IMR-90 (cell line): ENCODE data around the gene CKAP4. TPM values are rescaled to one million over a fixed set of nuclear protein-coding genes. Genes with fewer than 3 reads are reported as not detected.
A peak's percentile ranks its signal among the peaks of the same experiment; 100 is the strongest.

ENCODE experiments used
- ATAC-seq: fragments of 200-7000 bp; cut with Tn5 transposase; 2 replicates; pipeline ENCODE4 v1.9.1; 2020; ENCODE audit warnings: low read depth, mild to moderate bottlenecking, moderate library complexity
- BruUV-seq: library from RNA; stranded (reverse); fragments of 400-500 nt; replicated peaks from 2 replicates; lab custom pipeline; 2021; lab: Mats Ljungman, UMichigan
- CTCF ChIA-PET: fragments of 300-600 bp; formaldehyde crosslinking; extraction: SDS; loops from one replicate; lab custom pipeline; 2021; ENCODE audit warnings: antibody characterized with exemption; lab: Yijun Ruan, JAX
- POLR2A ChIA-PET: fragments of 300-600 bp; sonication (Branson Sonifier 250); formaldehyde crosslinking; loops from one replicate; lab custom pipeline; 2022; ENCODE audit warnings: antibody characterized with exemption; ENCODE audit not compliant: unreplicated experiment; lab: Charles Lee
- DNase-seq: peaks from one replicate; pipeline ENCODE4 v3.0.0; 2013
- H2AFZ ChIP-seq: replicated peaks from 2 replicates; pipeline ENCODE3; 2013; ENCODE audit warnings: low read length, mild to moderate bottlenecking; ENCODE audit not compliant: poor library complexity
- H2AK5ac ChIP-seq: 2 replicates; pipeline ENCODE4 v1.6.1; 2013; ENCODE audit warnings: low read depth, low read length, inconsistent platforms
- H2AK9ac ChIP-seq: replicated peaks from 2 replicates; pipeline ENCODE3; 2013; ENCODE audit warnings: mild to moderate bottlenecking, low read depth, low read length, moderate library complexity; ENCODE audit not compliant: poor library complexity
- H2BK120ac ChIP-seq: 2 replicates; pipeline ENCODE4 v1.6.1; 2013; ENCODE audit warnings: low read depth, low read length, inconsistent platforms
- H2BK15ac ChIP-seq: 3 replicates; pipeline ENCODE4 v1.6.1; 2013; ENCODE audit warnings: low read depth, low read length, inconsistent platforms
- H2BK20ac ChIP-seq: 2 replicates; pipeline ENCODE4 v1.6.1; 2013; ENCODE audit warnings: low read depth, mild to moderate bottlenecking, inconsistent platforms, low read length, moderate library complexity
- H2BK5ac ChIP-seq: 2 replicates; pipeline ENCODE4 v1.6.1; 2013; ENCODE audit warnings: mild to moderate bottlenecking, low read depth, low read length, inconsistent platforms; ENCODE audit not compliant: poor library complexity, severe bottlenecking
- H3K14ac ChIP-seq: replicated peaks from 2 replicates; pipeline ENCODE4 v1.6.1; 2013; ENCODE audit warnings: low read depth, low read length, inconsistent platforms
- H3K18ac ChIP-seq: 2 replicates; pipeline ENCODE4 v1.6.1; 2013; ENCODE audit warnings: low read depth, low read length, control low read depth
- H3K23ac ChIP-seq: 2 replicates; pipeline ENCODE4 v1.6.1; 2013; ENCODE audit warnings: low read depth, low read length, inconsistent platforms
- H3K27ac ChIP-seq: 2 replicates; pipeline ENCODE4 v1.5.1; 2013; ENCODE audit warnings: mild to moderate bottlenecking, control low read depth, low read length; ENCODE audit not compliant: insufficient read depth
- H3K27me3 ChIP-seq: 2 replicates; pipeline ENCODE4 v1.6.1; 2013; ENCODE audit warnings: low read length; ENCODE audit not compliant: control insufficient read depth, insufficient read depth
- H3K36me3 ChIP-seq: 2 replicates; pipeline ENCODE4 v1.6.1; 2013; ENCODE audit warnings: low read length, mixed read lengths; ENCODE audit not compliant: control insufficient read depth, insufficient read depth
- H3K4ac ChIP-seq: 2 replicates; pipeline ENCODE4 v1.6.1; 2013; ENCODE audit warnings: low read depth, low read length, inconsistent platforms
- H3K4me1 ChIP-seq: 2 replicates; pipeline ENCODE4 v1.6.1; 2013; ENCODE audit warnings: low read length, mixed read lengths; ENCODE audit not compliant: control insufficient read depth, insufficient read depth
- H3K4me2 ChIP-seq: 2 replicates; pipeline ENCODE4 v1.6.1; 2013; ENCODE audit warnings: low read depth, mild to moderate bottlenecking, control low read depth, low read length, moderate library complexity
- H3K4me3 ChIP-seq: 2 replicates; pipeline ENCODE4 v1.5.1; 2013; ENCODE audit warnings: low read depth, mild to moderate bottlenecking, control low read depth, low read length, moderate library complexity; ENCODE audit not compliant: insufficient read depth
- H3K56ac ChIP-seq: 2 replicates; pipeline ENCODE4 v1.6.1; 2013; ENCODE audit warnings: low read length, inconsistent platforms; ENCODE audit not compliant: insufficient read depth; ENCODE audit errors: extremely low read depth
- H3K79me1 ChIP-seq, 2 experiments: 2 replicates each; pipeline ENCODE4 v1.6.1; 2013; ENCODE audit warnings: low read length in 2 of 2, inconsistent platforms in 1 of 2, low read depth in 1 of 2
- H3K9ac ChIP-seq: 2 replicates; pipeline ENCODE4 v1.6.1; 2013; ENCODE audit warnings: low read depth, low read length, control low read depth
- H3K9me1 ChIP-seq: 2 replicates; pipeline ENCODE4 v1.6.1; 2013; ENCODE audit warnings: low read length, inconsistent platforms; ENCODE audit not compliant: insufficient read depth
- H3K9me3 ChIP-seq: 2 replicates; pipeline ENCODE4 v1.6.1; 2013; ENCODE audit warnings: low read length; ENCODE audit not compliant: control insufficient read depth, insufficient read depth
- H4K20me1 ChIP-seq: 2 replicates; pipeline ENCODE4 v1.6.1; 2013; ENCODE audit warnings: low read length, inconsistent platforms; ENCODE audit not compliant: insufficient read depth
- H4K5ac ChIP-seq: 2 replicates; pipeline ENCODE4 v1.6.1; 2013; ENCODE audit warnings: mild to moderate bottlenecking, low read depth, low read length, control low read depth
- H4K8ac ChIP-seq, 2 experiments: 2 replicates each; pipeline ENCODE4 v1.6.1; 2013; ENCODE audit warnings: low read depth in 2 of 2, low read length in 2 of 2, control low read depth in 1 of 2, inconsistent platforms in 1 of 2
- H4K91ac ChIP-seq: 2 replicates; pipeline ENCODE4 v1.6.1; 2013; ENCODE audit warnings: low read depth, low read length, inconsistent platforms; ENCODE audit not compliant: insufficient read depth
- BHLHE40 ChIP-seq: fragments of 150-350 bp; IDR thresholded peaks from 2 replicates; pipeline ENCODE4 v1.6.1; 2016; ENCODE audit warnings: mild to moderate bottlenecking, low read depth, low read length
- CHD1 ChIP-seq: IDR thresholded peaks from 2 replicates; pipeline ENCODE4 v1.6.1; 2012; ENCODE audit warnings: low read depth, low read length, improper control_type of control experiment
- ELK1 ChIP-seq: fragments of 150-350 bp; IDR thresholded peaks from 2 replicates; pipeline ENCODE4 v1.6.1; 2016; ENCODE audit warnings: low read depth, mild to moderate bottlenecking, low read length, moderate library complexity, borderline replicate concordance
- MAZ ChIP-seq: IDR thresholded peaks from 2 replicates; pipeline ENCODE4 v1.6.1; 2012; ENCODE audit warnings: low read depth, mild to moderate bottlenecking, low read length, improper control_type of control experiment, moderate library complexity, borderline replicate concordance
- MXI1 ChIP-seq: IDR thresholded peaks from 2 replicates; pipeline ENCODE4 v1.6.1; 2012; ENCODE audit warnings: low read depth, mild to moderate bottlenecking, low read length, moderate library complexity, borderline replicate concordance
- NFE2L2 ChIP-seq: fragments of 150-350 bp; IDR thresholded peaks from 2 replicates; pipeline ENCODE4 v1.6.1; 2016; ENCODE audit warnings: low read depth, mild to moderate bottlenecking, low read length
- POLR2A ChIP-seq: IDR thresholded peaks from 2 replicates; pipeline ENCODE4 v1.6.1; 2012; ENCODE audit warnings: mild to moderate bottlenecking, low read depth, low read length
- RFX5 ChIP-seq: IDR thresholded peaks from 2 replicates; pipeline ENCODE4 v1.8.0; 2012; ENCODE audit warnings: low read depth, mild to moderate bottlenecking, low read length, moderate library complexity
- SMC3 ChIP-seq: fragments of 150-350 bp; IDR thresholded peaks from 2 replicates; pipeline ENCODE4 v1.6.1; 2016; ENCODE audit warnings: low read depth, mild to moderate bottlenecking, antibody characterized with exemption, low read length, moderate library complexity
- WGBS, 2 experiments: methylation state at CpG; one replicate each; pipeline versions ENCODE4 v1.1.5 to v1.1.7; 2013; ENCODE audit warnings: missing lambda C conversion rate in 2 of 2; ENCODE audit not compliant: insufficient read length in 1 of 2; ENCODE audit errors: extremely low coverage in 2 of 2; 5-methylcytosine and 5-hydroxymethylcytosine counted together
- dilution Hi-C: fragments of 300-500 bp; cut with HindIII; formaldehyde crosslinking; loops from one replicate; pipeline ENCODE4 v1.14.3; 2018; ENCODE audit warnings: low sequenced_read_pairs; ENCODE audit not compliant: unreplicated experiment
- in situ Hi-C: fragments of 300-500 bp; cut with MboI; formaldehyde crosslinking; loops from 3 replicates; pipeline ENCODE4 v1.14.3; 2019; ENCODE audit warnings: low sequenced_read_pairs, inconsistent platforms, mixed read lengths
- intact Hi-C: fragments of 100-400 bp; cut with micrococcal nuclease; formaldehyde crosslinking; loops from 2 replicates; pipeline ENCODE4 v1.10.0; 2022
- polyA plus RNA-seq, 3 experiments: library from polyadenylated mRNA; depleted of rRNA; stranded (reverse); fragments of >200 nt; gene quantifications; 2 replicates each; pipeline ENCODE4 v1.2.3, GENCODE V29; 2012; ENCODE audit warnings: low replicate concordance in 1 of 3
- total RNA-seq: library from RNA; depleted of rRNA; stranded (reverse); fragments of >200 nt; gene quantifications from 2 replicates; pipeline ENCODE4 v1.2.3, GENCODE V29; 2012
- TF ChIP-seq, protein P1 (sequence below): conservative IDR thresholded peaks from 2 replicates; pipeline ENCODE4 v1.5.1; 2012; ENCODE audit warnings: mild to moderate bottlenecking, low read depth, low read length, improper control_type of control experiment
- TF ChIP-seq, protein P2 (sequence below): fragments of 150-350 bp; IDR thresholded peaks from 2 replicates; pipeline ENCODE4 v1.6.1; 2017; ENCODE audit warnings: mild to moderate bottlenecking, antibody characterized with exemption, low read length, low read depth

The CKAP4 gene
- total and polyA plus RNA-seq, 2 of the 4 experiments (the other 2 are of a cell fraction), result 94.5 to 297 TPM

DNA sequence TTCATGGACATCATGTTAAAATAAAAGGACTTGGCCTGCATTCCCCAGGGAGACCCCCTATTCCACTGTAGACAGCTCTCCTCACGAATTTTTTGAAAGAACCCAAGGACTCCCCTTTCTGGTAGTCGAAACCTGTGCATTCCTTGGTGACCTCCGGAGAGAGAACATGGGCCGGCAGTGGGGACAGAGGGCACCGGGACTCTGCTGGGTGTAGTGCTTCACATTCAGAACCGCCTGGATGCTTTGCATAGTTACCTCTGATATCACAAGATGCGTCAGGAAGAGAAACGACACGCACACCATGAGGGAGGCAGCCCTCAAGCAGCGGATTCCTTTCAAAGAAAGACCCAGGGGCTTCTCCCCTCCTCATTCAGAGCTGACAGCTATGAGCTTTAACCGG is 9.7 kb downstream of the CKAP4 start:
- no peak overlapping the region for H3K9ac ChIP-seq
- no peak overlapping the region for H2AFZ ChIP-seq
- no peak overlapping the region for H3K56ac ChIP-seq
- no peak overlapping the region for H3K18ac ChIP-seq
- ChIA-PET CTCF (interaction anchor here (0.7 to 1.5 kb wide), 2 partner anchors 14 to 65 kb away, joined by 4 to 6 read pairs; partner anchors contain the start of gene TCP11L2), POLR2A (interaction anchor here (0.7 kb wide), 1 partner anchor 8 kb away, joined by 9 read pairs; no protein-coding TSS in a partner anchor)
- H2AK5ac ChIP-seq, result no peak overlapping the region
- DNase-seq (no peak), ATAC-seq (no peak; the same call in 1 of the 2 replicates)
- H4K20me1 ChIP-seq, result peaks cover 70% of the 10 kb centered on the region
- no peak overlapping the region for H3K4me3 ChIP-seq
- no peak overlapping the region for H2BK5ac ChIP-seq
- H2BK120ac ChIP-seq, result no peak overlapping the region
- peaks cover 6% of the 10 kb centered on the region; the same call in 1 of the 2 replicates for H3K4me1 ChIP-seq
- H3K9me3 ChIP-seq, result no peaks in the 10 kb centered on the region
- peaks cover 22% of the 10 kb centered on the region for H3K9me1 ChIP-seq
- peaks cover 40% of the 10 kb centered on the region for H3K36me3 ChIP-seq
- intact Hi-C loops (no loop called here), in situ Hi-C loops (loop anchor here (10.0 kb wide), 1 partner anchor 677 kb away; no protein-coding TSS in a partner anchor), dilution Hi-C loops (no loop called here)
- BruUV-seq, result TSS peak; percentile 72
- H3K4ac ChIP-seq, result no peak overlapping the region
- H3K14ac ChIP-seq, result no peak overlapping the region
- 92% methylated on average over 2 of the region's 11 CpGs; no CpG with 5 or more reads in 1 of the 2 experiments for WGBS, 2 experiments
- TF ChIP-seq, protein P1, sequence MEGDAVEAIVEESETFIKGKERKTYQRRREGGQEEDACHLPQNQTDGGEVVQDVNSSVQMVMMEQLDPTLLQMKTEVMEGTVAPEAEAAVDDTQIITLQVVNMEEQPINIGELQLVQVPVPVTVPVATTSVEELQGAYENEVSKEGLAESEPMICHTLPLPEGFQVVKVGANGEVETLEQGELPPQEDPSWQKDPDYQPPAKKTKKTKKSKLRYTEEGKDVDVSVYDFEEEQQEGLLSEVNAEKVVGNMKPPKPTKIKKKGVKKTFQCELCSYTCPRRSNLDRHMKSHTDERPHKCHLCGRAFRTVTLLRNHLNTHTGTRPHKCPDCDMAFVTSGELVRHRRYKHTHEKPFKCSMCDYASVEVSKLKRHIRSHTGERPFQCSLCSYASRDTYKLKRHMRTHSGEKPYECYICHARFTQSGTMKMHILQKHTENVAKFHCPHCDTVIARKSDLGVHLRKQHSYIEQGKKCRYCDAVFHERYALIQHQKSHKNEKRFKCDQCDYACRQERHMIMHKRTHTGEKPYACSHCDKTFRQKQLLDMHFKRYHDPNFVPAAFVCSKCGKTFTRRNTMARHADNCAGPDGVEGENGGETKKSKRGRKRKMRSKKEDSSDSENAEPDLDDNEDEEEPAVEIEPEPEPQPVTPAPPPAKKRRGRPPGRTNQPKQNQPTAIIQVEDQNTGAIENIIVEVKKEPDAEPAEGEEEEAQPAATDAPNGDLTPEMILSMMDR, result no peak
- TF ChIP-seq BHLHE40 (no peak), RFX5 (no peak), MXI1 (no peak), CHD1 (no peak), NFE2L2 (no peak), ELK1 (no peak), MAZ (no peak), POLR2A (no peak), SMC3 (no peak)
- TF ChIP-seq, protein P2, sequence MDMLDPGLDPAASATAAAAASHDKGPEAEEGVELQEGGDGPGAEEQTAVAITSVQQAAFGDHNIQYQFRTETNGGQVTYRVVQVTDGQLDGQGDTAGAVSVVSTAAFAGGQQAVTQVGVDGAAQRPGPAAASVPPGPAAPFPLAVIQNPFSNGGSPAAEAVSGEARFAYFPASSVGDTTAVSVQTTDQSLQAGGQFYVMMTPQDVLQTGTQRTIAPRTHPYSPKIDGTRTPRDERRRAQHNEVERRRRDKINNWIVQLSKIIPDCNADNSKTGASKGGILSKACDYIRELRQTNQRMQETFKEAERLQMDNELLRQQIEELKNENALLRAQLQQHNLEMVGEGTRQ, result no peak
- H3K23ac ChIP-seq, result no peak overlapping the region
- no peak overlapping the region for H4K91ac ChIP-seq
- H4K8ac ChIP-seq, result no peak overlapping the region
- peak overlapping the region; percentile 17; the same call in 1 of the 2 replicates for H3K27ac ChIP-seq
- H4K5ac ChIP-seq, result no peak overlapping the region; the same call in 1 of the 2 replicates
- H2AK9ac ChIP-seq, result no peak overlapping the region
- H3K27me3 ChIP-seq, result no peaks in the 10 kb centered on the region
- H2BK15ac ChIP-seq, result no peak overlapping the region
- no peak overlapping the region for H2BK20ac ChIP-seq
- H3K79me1 ChIP-seq, result peaks cover 33 to 70% of the 10 kb centered on the region in 2 experiments
- H3K4me2 ChIP-seq, result no peak overlapping the region
